SK-N-SH (cell line): Measurements from ENCODE around the gene CCR6. TPM values are rescaled to one million over a fixed set of nuclear protein-coding genes. Genes with fewer than 3 reads are reported as not detected.

Source experiments
- CTCF ChIA-PET: fragments of 300-600, 350-600 bp; formaldehyde crosslinking; extraction: SDS; loops from one replicate; lab custom pipeline; 2021; lab: Yijun Ruan, JAX
- POLR2A ChIA-PET: fragments of 350-600 bp; sonication (Branson Sonifier 250); formaldehyde crosslinking; extraction: SDS; loops from one replicate; lab custom pipeline; 2020; ENCODE audit warnings: antibody characterized with exemption, inconsistent platforms; lab: Yijun Ruan, JAX
- DNase-seq: peaks from one replicate; pipeline ENCODE4 v3.0.0; 2012
- H2AFZ ChIP-seq: fragments of 200-600 bp; sonication (generic); 2 replicates; pipeline ENCODE4 v1.8.1; 2016; ENCODE audit warnings: antibody characterized with exemption, mild to moderate bottlenecking, low read depth
- H3F3A ChIP-seq: fragments of 200-600 bp; sonication (generic); replicated peaks from 2 replicates; pipeline ENCODE3; 2016; ENCODE audit warnings: antibody characterized with exemption, mild to moderate bottlenecking; ENCODE audit not compliant: insufficient read depth
- H3K27ac ChIP-seq, 2 experiments: fragments of 200-500 bp in 1 of 2; fragments of 200-600 bp in 1 of 2; sonication (Bioruptor generic) in 1 of 2; sonication (generic), shearing (Covaris generic) in 1 of 2; 2 replicates each; pipeline versions ENCODE4 v1.5.1 to v1.6.1; 2014 to 2016; ENCODE audit warnings: low read depth in 2 of 2, inconsistent platforms in 1 of 2, low read length in 1 of 2, mild to moderate bottlenecking in 1 of 2, mixed read lengths in 1 of 2
- H3K27me3 ChIP-seq: fragments of 200-600 bp; sonication (generic), shearing (Covaris generic); 2 replicates; pipeline ENCODE4 v1.6.1; 2016; ENCODE audit warnings: mixed run types; ENCODE audit not compliant: insufficient read depth
- H3K36me3 ChIP-seq, 2 experiments: fragments of 200-500 bp in 1 of 2; fragments of 200-600 bp in 1 of 2; sonication (Bioruptor generic) in 1 of 2; sonication (generic) in 1 of 2; replicated peaks in 1 of 2; 2 replicates each; pipeline versions ENCODE3 to v1.5.1; 2014 to 2016; ENCODE audit warnings: low read length in 1 of 2, mild to moderate bottlenecking in 1 of 2; ENCODE audit not compliant: insufficient read depth in 2 of 2, control insufficient read depth in 1 of 2
- H3K4me1 ChIP-seq, 2 experiments: fragments of 200-500 bp in 1 of 2; fragments of 200-600 bp in 1 of 2; sonication (Bioruptor generic) in 1 of 2; sonication (generic), shearing (Covaris generic) in 1 of 2; 2 replicates each; pipeline versions ENCODE4 v1.5.1 to v1.6.1; 2014 to 2016; ENCODE audit warnings: low read depth in 1 of 2, low read length in 1 of 2, mixed run types in 1 of 2; ENCODE audit not compliant: insufficient read depth in 2 of 2, control insufficient read depth in 1 of 2
- H3K4me2 ChIP-seq: fragments of 200-600 bp; sonication (generic), shearing (Covaris generic); 2 replicates; pipeline ENCODE4 v1.6.1; 2017; ENCODE audit warnings: mixed run types
- H3K4me3 ChIP-seq, 2 experiments: fragments of 200-500 bp in 1 of 2; fragments of 200-600 bp in 1 of 2; sonication (Bioruptor generic) in 1 of 2; sonication (generic), shearing (Covaris generic) in 1 of 2; 2 replicates each; pipeline versions ENCODE4 v1.5.1 to v1.8.1; 2014 to 2016; ENCODE audit warnings: low read depth in 2 of 2, inconsistent platforms in 1 of 2, low read length in 1 of 2, mild to moderate bottlenecking in 1 of 2, mixed read lengths in 1 of 2, moderate library complexity in 1 of 2
- H3K79me2 ChIP-seq: fragments of 200-600 bp; sonication (generic); 2 replicates; pipeline ENCODE4 v1.8.1; 2017; ENCODE audit warnings: mild to moderate bottlenecking; ENCODE audit not compliant: insufficient read depth
- H3K9ac ChIP-seq: fragments of 200-600 bp; sonication (generic); 2 replicates; pipeline ENCODE4 v1.6.1; 2017; ENCODE audit warnings: mixed run types
- H3K9me2 ChIP-seq: fragments of 200-600 bp; sonication (generic); 2 replicates; pipeline ENCODE4 v1.6.1; 2017; ENCODE audit warnings: mixed run types
- H3K9me3 ChIP-seq: fragments of 200-600 bp; sonication (generic); 2 replicates; pipeline ENCODE4 v1.6.1; 2017; ENCODE audit warnings: mixed run types, mild to moderate bottlenecking, moderate library complexity
- H4K20me1 ChIP-seq: fragments of 200-600 bp; sonication (generic); 2 replicates; pipeline ENCODE4 v1.6.1; 2017; ENCODE audit warnings: mild to moderate bottlenecking, mixed run types; ENCODE audit not compliant: insufficient read depth
- CTCF ChIP-seq: fragments of 200-600 bp; sonication (generic); IDR thresholded peaks from 2 replicates; pipeline ENCODE4 v1.6.1; 2017; ENCODE audit warnings: antibody characterized with exemption, mild to moderate bottlenecking, moderate library complexity
- ELF1 ChIP-seq: IDR thresholded peaks from 2 replicates; pipeline ENCODE4 v1.4.0; 2012
- EP300 ChIP-seq, 2 experiments: IDR thresholded peaks; 2 replicates each; pipeline versions ENCODE4 v1.4.0 to v1.6.1; 2012; ENCODE audit warnings: borderline replicate concordance in 1 of 2, low read depth in 1 of 2, low read length in 1 of 2
- EZH2phosphoT487 ChIP-seq: fragments of 200-600 bp; sonication (generic); IDR thresholded peaks from 2 replicates; pipeline ENCODE4 v1.6.1; 2017; ENCODE audit warnings: low read depth, mixed run types, mild to moderate bottlenecking, antibody characterized with exemption, moderate library complexity, borderline replicate concordance
- GABPA ChIP-seq: IDR thresholded peaks from 2 replicates; pipeline ENCODE4 v1.4.0; 2012; ENCODE audit warnings: low read depth, mild to moderate bottlenecking
- GATA2 ChIP-seq: sonication (generic); formaldehyde crosslinking; IDR thresholded peaks from 2 replicates; pipeline ENCODE4 v1.5.0; 2020; ENCODE audit warnings: mild to moderate bottlenecking, missing genetic modification reagents
- MAX ChIP-seq: IDR thresholded peaks from 2 replicates; pipeline ENCODE4 v1.4.0; 2012; ENCODE audit warnings: low read depth
- NRF1 ChIP-seq: IDR thresholded peaks from 2 replicates; pipeline ENCODE4 v1.6.1; 2012; ENCODE audit warnings: low read depth, mild to moderate bottlenecking, low read length
- RCOR1 ChIP-seq: fragments of 150-350 bp; IDR thresholded peaks from 2 replicates; pipeline ENCODE4 v1.6.1; 2017; ENCODE audit warnings: antibody characterized with exemption, low read length
- RFX5 ChIP-seq: IDR thresholded peaks from 2 replicates; pipeline ENCODE4 v1.6.1; 2012; ENCODE audit warnings: mild to moderate bottlenecking, improper control_type of control experiment, low read length
- RXRA ChIP-seq: IDR thresholded peaks from 2 replicates; pipeline ENCODE4 v1.4.0; 2012; ENCODE audit warnings: low read depth, mild to moderate bottlenecking, borderline replicate concordance
- WGBS: methylation state at CpG from one replicate; pipeline ENCODE4 v1.1.6; 2017; ENCODE audit warnings: low lambda C conversion rate; 5-methylcytosine and 5-hydroxymethylcytosine counted together
- polyA plus RNA-seq, 3 experiments: library from polyadenylated mRNA; depleted of rRNA; stranded (reverse); fragments of >200 nt; gene quantifications; 2 replicates each; pipeline ENCODE4 v1.2.3, GENCODE V29; 2012
- TF ChIP-seq, protein P1 (sequence below): IDR thresholded peaks from 2 replicates; pipeline ENCODE4 v1.4.0; 2012; ENCODE audit warnings: low read depth, borderline replicate concordance
- TF ChIP-seq, protein P2 (sequence below): fragments of 150-350 bp; IDR thresholded peaks from 2 replicates; pipeline ENCODE4 v1.6.1; 2016; ENCODE audit warnings: mild to moderate bottlenecking, low read depth, low read length
- TF ChIP-seq, protein P3 (sequence below): fragments of 150-350 bp; IDR thresholded peaks from 2 replicates; pipeline ENCODE4 v1.6.1; 2017; ENCODE audit warnings: antibody characterized with exemption, low read length, low read depth, borderline replicate concordance

Gene CCR6
- polyA plus RNA-seq, 1 of the 3 experiments (the other 2 are of a cell fraction) = not detected

GRCh38 chr6:167148021-167148420, 25.1 kb downstream of the CCR6 start (continued):
- TF ChIP-seq RCOR1 (no peak), GABPA (no peak), CTCF (no peak), ELF1 (no peak), MAX (no peak), NRF1 (no peak), RFX5 (no peak)
- TF ChIP-seq, protein P1, sequence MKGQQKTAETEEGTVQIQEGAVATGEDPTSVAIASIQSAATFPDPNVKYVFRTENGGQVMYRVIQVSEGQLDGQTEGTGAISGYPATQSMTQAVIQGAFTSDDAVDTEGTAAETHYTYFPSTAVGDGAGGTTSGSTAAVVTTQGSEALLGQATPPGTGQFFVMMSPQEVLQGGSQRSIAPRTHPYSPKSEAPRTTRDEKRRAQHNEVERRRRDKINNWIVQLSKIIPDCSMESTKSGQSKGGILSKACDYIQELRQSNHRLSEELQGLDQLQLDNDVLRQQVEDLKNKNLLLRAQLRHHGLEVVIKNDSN = no peak
- TF ChIP-seq, protein P2, sequence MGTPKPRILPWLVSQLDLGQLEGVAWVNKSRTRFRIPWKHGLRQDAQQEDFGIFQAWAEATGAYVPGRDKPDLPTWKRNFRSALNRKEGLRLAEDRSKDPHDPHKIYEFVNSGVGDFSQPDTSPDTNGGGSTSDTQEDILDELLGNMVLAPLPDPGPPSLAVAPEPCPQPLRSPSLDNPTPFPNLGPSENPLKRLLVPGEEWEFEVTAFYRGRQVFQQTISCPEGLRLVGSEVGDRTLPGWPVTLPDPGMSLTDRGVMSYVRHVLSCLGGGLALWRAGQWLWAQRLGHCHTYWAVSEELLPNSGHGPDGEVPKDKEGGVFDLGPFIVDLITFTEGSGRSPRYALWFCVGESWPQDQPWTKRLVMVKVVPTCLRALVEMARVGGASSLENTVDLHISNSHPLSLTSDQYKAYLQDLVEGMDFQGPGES = no peak

DNA sequence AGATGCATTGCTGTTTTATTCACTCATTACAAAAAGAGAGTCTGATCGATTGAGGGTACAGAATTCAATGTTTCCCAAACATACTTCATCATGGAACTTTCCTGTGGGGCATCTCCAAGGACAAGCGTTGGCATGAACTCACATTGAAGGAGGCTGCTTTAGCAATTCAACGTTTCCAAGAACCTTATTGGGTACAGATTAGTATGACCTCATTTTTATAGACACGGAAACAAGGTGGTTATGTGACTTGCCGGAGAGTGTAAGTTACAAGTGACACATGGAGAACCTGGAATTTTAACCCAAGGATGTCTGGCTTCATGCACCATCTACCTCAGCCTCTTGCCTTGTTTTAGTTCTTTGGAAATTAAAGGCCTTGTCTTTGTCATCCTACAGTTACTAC, 26.1 kb downstream of the CCR6 start:
- DNase-seq = no peak
- CTCF ChIA-PET = no interaction called here
- Histone ChIP-seq H2AFZ (no peak overlapping the region), H3K36me3 (no peaks in the 10 kb centered on the region), H3K27me3 (no peaks in the 10 kb centered on the region), H3K4me2 (no peak overlapping the region), H4K20me1 (no peaks in the 10 kb centered on the region), H3K9me2 (no peaks in the 10 kb centered on the region), H3K9ac (no peak overlapping the region), H3K27ac (no peak overlapping the region), H3K4me1 (no peaks in the 10 kb centered on the region), H3F3A (peaks cover 6% of the 10 kb centered on the region), H3K9me3 (no peaks in the 10 kb centered on the region), H3K4me3 (no peak overlapping the region), H3K79me2 (no peaks in the 10 kb centered on the region)
- TF ChIP-seq, protein P3, sequence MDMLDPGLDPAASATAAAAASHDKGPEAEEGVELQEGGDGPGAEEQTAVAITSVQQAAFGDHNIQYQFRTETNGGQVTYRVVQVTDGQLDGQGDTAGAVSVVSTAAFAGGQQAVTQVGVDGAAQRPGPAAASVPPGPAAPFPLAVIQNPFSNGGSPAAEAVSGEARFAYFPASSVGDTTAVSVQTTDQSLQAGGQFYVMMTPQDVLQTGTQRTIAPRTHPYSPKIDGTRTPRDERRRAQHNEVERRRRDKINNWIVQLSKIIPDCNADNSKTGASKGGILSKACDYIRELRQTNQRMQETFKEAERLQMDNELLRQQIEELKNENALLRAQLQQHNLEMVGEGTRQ = no peak
- TF ChIP-seq CTCF = no peak
- no peak for TF ChIP-seq RXRA
- no peak for TF ChIP-seq EZH2phosphoT487
- no peak for TF ChIP-seq ELF1
- TF ChIP-seq EP300 (IDR thresholded peaks at IDR 0.05; ENCODE audit: borderline replicate concordance in 1 of 2, low read depth in 1 of 2, low read length in 1 of 2) = no peak
- TF ChIP-seq GATA2 (CRISPR knock-in tag) = no peak
- POLR2A ChIA-PET = no interaction called here
- 58% methylated on average over 5 of the region's 5 CpGs for WGBS
